ENCODE data around the gene SLC23A2.

SLC23A2 gene

DNA sequence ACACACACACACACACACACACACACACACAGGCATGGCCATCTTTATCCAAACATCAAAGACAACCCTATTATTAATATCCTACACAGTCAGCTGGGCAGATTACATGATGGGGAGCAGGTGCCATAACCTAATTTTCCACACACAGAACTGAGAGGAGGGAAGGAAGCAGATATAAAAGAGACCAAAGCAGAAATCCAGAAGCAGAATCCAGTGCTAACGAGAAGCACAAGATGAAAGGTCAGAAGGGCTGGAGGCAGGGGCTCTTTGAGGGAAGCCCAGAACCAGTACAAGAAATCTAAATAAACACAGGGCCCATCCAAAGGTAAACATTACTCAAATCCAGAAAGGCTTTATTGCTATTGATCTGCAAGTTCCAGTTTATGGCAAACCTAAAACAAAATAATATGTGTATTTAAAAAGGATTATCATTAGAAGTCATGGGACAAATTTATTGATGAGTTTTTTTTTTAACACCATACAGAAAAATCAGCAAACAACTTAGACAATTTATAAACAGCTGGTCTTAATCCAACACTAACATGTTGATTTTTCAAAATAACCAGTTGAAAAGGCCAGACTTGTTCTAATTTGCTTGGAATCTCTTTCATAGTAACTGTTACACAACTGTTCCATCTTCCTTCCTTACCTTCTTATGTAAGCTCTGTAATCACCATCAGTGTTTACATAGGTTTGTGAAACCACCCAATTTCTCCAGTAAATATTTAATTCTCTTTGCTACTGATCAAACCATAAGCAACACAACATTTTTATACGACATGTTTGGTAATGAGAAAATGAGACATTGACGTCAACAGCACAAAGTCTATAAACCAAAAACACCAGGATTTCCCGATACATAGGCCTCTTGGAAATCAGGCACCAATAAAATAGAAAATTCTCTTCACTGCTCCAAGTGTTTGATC, 34.2 kb downstream of the SLC23A2 start:
- no peak for DNase-seq (ENCODE audit: low spot score)

DNA sequence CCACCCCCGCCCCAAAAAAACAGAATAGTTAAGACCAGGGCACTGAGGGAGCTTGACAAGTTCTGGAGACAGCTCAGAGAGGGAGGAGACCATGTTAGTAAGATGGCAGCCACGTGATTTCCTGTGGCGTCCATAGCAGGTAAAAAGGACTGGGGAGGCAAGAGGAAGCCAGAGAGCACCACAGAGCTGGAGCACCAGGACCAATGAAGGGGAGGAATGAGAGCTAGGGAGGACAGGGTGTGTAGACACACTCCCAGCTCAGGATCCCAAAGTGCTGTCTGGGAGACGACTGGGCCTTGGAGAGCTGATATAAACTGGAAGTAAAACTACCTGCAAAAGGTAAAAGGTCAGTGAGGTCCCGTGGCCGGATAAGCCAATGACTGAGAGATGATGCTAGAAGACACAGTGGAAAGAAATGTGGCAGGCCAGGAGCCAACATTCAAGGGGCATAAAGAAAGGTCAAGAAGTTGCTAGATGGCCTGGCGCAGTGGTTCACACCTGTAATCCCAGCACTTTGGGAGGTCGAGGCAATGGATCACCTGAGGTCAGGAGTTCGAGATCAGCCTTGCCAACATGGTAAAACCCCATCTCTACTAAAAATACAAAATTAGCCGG, 39.0 kb downstream of the SLC23A2 start:
- no peak for DNase-seq (ENCODE audit: low spot score)

DNA sequence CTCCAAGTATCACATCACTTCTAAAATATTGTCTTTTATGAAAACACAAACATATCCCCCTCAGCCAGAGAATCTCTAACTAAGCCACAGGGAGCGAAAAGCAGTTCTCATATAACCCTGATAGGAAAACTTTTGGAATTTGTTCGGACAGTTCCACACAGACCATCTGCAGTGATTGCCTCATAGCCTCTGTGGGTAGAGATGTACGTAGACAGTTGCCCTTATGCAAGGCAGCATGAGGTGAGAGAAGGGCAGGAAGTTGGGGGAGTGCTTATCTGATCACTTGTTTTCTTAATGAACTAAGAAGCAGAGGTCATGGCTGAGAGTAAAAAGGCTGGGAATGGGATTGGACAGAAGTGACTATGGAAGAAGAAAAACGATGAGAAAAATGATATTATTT, 39.6 kb downstream of the SLC23A2 start:
- DNase-seq (ENCODE audit: low spot score): no peak

GRCh38 chr20:4959592-4959991, 41.7 kb downstream of the SLC23A2 start:
- DNase-seq (ENCODE audit: low spot score): no peak

- DNase-seq (ENCODE audit: low spot score): no peak
Measured at GRCh38 chr20:4957939-4958362, 43.4 kb downstream of the SLC23A2 start.

GRCh38 chr20:4957187-4957586, 44.1 kb downstream of the SLC23A2 start:
- no peak for DNase-seq (ENCODE audit: low spot score)

GRCh38 chr20:4956200-4956810, 45.0 kb downstream of the SLC23A2 start:
- peak; percentile 56 for DNase-seq (ENCODE audit: low spot score)

DNA sequence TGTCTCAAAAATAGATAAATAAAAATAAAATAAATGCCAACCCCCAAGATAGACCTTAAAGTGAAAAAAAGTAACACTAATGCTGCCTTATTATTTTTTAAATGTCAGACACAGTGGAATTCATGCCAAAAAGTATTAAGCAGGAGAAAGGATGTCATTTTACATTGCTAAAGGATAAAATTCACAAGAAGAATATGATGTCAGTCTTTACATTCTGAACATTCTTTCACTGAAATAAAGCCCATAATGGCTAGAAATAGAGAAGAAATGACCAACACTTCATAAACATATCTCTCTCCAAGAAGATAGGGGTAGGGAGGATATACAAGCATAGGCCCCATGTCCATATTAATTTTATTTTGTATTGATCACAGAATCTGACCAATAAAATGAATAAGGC, 47.4 kb downstream of the SLC23A2 start:
- no peak for DNase-seq (ENCODE audit: low spot score)

DNA sequence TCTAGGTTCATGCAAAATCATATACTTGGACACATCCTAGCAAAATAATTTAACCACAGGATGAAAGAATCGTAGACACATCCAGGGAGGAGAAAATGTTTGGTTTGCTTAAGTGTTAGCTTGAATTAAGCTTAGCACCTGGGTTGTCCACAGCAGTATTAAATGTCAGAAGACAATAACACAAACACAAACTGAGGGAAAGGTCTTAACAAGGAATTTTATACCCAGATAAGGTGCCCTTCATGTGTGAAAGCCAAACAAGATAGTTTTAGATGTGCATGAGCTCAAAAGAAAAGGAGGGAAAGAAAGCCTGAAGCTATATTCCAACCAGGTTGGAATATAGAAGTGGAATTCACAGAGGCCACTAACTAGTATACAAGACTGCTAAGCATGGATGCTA, 49.1 kb downstream of the SLC23A2 start:
- no peak for DNase-seq (ENCODE audit: low spot score)

DNA sequence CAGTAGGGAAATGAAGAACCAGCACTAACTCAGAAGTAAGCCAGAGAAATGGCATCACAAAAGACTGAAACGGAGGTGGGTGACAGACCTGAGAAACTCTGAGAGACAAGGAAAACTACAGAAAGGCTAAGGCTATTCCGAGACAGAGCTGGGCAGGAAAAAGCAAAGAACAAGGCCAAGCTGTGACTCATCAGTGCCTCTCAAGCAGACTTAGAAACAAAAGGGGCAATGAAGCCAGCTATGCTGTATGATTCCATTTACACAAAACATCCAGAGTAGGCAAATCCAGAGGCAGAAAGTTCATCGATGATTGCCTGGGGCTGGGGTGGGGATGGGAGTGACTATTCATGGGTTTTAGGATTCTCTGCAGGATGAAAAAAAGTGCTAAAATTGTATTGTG, 50.0 kb downstream of the SLC23A2 start:
- no peak for DNase-seq (ENCODE audit: low spot score)

GRCh38 chr20:4950841-4951240, 50.5 kb downstream of the SLC23A2 start:
- no peak for DNase-seq (ENCODE audit: low spot score)

DNA sequence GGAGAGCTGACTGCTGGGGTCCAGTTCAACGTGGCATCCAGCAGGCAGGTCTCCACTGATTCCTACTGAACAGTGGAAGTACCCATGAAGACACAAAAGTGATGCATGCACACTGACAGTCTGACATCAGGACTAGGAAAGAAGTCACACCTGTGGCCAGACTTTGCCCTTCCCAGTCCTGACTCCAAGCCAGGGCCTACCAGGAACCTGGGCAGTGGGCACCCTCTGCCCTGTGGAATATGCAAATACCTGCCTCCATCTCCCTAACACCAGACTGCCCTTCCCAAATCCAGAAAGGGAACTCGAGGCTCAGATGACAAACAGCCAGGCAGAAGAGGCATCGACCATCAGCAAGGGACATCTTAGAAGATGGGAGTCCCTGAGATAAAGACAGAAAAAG, 50.9 kb downstream of the SLC23A2 start:
- no peak for DNase-seq (ENCODE audit: low spot score)

- no peak for DNase-seq (ENCODE audit: low spot score)
Measured at GRCh38 chr20:4949833-4950178, 51.5 kb downstream of the SLC23A2 start.

DNA sequence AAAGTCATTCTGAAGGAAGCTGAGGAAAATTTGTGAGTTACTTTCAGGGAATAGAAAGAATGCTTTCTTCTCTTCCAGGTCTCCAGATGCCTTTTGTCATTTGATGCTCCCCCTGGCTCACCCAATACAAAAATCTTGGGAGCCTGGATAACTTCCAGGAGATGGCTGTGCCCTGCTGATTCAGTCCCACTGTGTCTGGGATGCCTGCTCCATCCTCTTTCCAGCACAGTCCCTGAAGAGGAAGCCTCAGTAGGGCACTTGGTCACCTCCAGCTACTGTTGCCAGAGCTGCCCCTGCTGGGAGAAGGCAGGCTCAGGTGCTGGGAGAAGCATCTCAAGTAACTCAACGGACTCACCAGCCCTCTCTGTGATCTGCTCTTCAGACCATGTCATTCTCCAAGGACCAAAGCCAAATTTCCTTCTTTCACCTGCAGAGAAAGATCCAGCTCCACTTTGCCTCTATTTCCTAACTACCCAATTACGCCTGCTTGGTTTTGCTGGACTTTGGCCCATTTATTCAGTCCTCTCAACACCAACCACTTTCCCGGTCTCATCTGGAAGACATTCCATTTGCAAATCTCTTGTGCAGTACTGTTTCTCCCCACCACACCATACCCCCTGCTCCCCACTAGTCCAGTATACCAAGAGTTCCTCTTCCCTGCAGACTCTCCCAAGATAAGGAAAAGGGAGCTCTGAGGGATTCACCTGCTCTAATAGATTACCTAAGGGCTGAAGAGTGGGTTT, 53.3 kb downstream of the SLC23A2 start:
- DNase-seq (ENCODE audit: low spot score): no peak

DNA sequence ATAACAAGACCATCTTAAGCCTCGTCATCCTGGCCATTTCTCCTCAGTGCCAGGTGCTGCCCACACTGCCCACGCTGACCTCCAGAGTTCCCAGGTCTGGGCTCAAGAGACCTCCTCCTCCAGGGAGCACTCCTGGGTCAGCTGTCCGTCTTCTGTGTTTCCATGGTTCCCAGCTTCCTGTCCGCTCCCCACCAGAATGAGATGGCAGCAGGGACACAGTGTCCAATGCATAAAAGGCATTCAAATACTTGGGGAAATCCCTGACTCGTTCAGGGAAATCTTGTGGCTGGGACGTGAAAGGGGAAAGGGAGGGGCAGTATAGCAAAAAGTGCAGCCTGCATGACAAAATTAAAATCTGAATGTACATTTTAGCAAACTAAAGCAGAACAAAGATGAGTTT, 54.3 kb downstream of the SLC23A2 start:
- DNase-seq (ENCODE audit: low spot score): no peak

DNA sequence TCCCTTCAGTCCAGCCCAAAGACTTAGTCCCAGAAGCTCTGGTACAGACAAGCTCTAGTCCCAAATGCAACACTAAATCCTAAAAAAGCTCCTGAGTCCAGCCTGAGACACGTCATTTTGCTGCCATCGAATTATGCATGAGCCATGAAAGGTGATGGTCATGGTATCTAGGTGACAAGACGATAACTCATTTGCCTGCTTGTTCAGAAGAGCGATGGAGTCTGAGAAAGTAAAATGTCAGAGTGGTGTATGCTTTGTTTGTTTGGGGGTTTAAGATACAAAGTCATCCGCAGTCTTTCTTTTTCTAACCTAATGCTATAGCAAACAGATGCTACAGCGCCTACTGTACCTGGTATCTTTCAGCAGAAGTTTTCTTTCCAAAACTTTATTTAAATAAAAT, 54.7 kb downstream of the SLC23A2 start:
- DNase-seq (ENCODE audit: low spot score): no peak

DNA sequence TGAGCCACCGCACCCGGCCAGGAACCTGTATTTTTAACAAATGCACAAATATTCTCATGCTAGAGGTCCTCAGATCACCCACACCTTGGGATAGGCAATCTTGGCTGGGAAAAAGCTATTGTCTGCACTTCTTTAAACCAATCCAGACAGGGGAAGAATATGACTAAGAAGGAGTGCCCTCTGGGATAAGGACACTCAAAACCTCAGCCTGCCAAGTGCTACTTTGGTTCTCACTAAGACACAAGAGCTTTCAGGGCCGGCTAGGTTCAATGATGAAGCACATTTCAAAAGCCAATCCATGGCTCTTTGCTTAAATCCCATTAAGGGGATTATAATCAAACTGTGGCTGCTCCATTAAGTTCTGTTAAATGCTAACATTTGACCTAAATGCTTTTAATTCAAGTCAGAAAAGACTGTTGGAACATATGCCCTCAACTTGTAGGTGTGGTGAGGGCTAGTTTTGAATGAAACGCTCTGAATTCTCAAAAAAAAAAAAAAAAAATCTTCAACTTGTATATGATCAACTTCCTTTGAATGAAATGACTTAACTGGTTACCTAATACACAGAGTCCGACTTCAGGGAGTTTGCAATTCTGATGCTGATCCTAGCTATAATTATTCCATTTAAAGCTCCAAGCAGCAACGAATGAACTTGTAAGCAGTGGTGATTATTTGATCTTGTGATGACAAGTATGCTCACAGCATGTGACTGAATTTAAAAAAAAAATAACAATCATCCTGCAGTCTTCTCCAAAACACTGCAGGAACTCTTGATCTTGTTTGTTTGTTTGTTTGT, 56.6 kb downstream of the SLC23A2 start:
- DNase-seq (ENCODE audit: low spot score): no peak

DNA sequence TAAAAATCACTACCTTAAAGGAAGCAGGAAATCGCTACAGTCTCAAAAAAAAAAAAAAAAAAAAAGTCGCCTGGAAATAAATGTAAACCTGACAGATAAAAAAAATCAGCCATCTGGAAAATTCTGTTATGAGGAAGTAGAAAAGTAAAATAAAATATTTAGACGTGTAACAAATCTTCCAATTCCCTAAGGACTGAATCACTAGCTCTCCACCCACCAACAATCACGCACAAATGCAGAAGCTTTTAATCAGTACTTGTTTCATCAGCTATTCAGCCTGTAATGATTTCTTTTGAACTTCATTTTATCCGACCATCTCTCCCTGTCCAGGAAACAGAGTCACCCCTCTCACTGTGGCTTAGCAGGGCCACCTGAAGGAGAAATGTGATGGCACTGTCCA, 59.0 kb downstream of the SLC23A2 start:
- no peak for DNase-seq (ENCODE audit: low spot score)

- DNase-seq (ENCODE audit: low spot score): no peak
Measured at GRCh38 chr20:4937407-4938319, 63.6 kb downstream of the SLC23A2 start.

DNA sequence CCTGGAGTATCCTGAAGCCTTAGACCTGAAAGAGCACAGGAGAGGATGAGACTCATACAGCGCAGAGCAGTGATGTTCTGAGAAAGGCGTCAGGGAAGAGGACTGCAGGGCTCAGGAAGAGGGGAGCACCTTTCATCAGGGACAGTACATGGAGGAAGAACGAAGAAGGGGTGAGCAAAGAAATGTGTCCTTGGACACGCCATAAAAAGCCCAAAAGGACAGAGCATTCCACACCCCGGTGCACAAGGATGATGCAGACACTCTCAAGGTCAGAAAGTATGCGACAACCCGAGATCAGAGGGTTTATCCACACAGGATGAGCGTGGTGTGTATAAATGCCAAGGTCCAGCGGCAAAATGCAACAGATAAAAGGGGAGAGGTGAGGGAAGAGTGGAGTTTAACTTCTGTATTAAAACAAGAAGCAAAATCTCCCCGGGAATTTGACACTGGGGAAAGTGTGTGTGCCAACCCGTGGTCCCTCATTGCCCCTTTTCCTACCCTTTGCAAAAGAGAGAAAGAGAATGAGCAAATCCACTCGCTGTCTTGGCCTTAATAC, 64.4 kb downstream of the SLC23A2 start:
- no peak for DNase-seq (ENCODE audit: low spot score)

All from hematopoietic multipotent progenitor cell treated with erythropoietin and hydrocortisone succinate and interleukin-3 and kit ligand, for 15 days (in vitro differentiated cells).